K562 (cell line): ENCODE data around the gene B9D2. TPM values are rescaled to one million over a fixed set of nuclear protein-coding genes. Genes with fewer than 3 reads are reported as not detected.

Experiments used
- ATAC-seq: fragments of 200-7000 bp; cut with Tn5 transposase; 3 replicates; pipeline ENCODE4 v1.9.1; 2020; ENCODE audit warnings: moderate library complexity
- BruUV-seq: library from RNA; stranded (reverse); fragments of 400-500 nt; replicated peaks from 2 replicates; lab custom pipeline; 2021; lab: Mats Ljungman, UMichigan
- CTCF ChIA-PET: fragments of 300-600 bp; formaldehyde crosslinking; extraction: SDS; loops from one replicate; lab custom pipeline; 2021; ENCODE audit warnings: low intra/inter-chr PET ratio; lab: Yijun Ruan, JAX
- POLR2A ChIA-PET: fragments of 300-600, 350-650 bp; sonication (Branson Sonifier 250); formaldehyde crosslinking; extraction: SDS; loops from one replicate; lab custom pipeline; 2021; ENCODE audit warnings: antibody characterized with exemption, inconsistent platforms; lab: Yijun Ruan, JAX
- DNase-seq, 4 experiments: peaks; one replicate each; pipeline versions ENCODE4 v3.0.0 to v3.0.0-alpha.2; 2011 to 2018; ENCODE audit warnings: low spot score in 3 of 4, mixed read lengths in 3 of 4; ENCODE audit errors: extremely low read depth in 1 of 4
- FAIRE-seq: peaks from 2 replicates; lab custom pipeline; 2011; peaks lifted over from hg19 to GRCh38; lab: Jason Lieb, UNC
- H2AFZ ChIP-seq: 2 replicates; pipeline ENCODE4 v1.6.0; 2011; ENCODE audit warnings: low read depth, low read length, control low read depth, inconsistent platforms
- H3K27ac ChIP-seq: fragments of 200-600 bp; 3 replicates; pipeline ENCODE4 v1.8.0; 2011; ENCODE audit warnings: low read depth, mild to moderate bottlenecking, control low read depth, inconsistent platforms, low read length, moderate library complexity, mixed read lengths; ENCODE audit errors: extremely low read depth
- H3K27me3 ChIP-seq, 2 experiments: fragments of 300-600 bp in 1 of 2; 2 replicates in 1 of 2; 3 replicates in 1 of 2; pipeline versions ENCODE4 v1.6.0 to v1.8.0; 2011; ENCODE audit warnings: inconsistent platforms in 2 of 2, low read length in 2 of 2, mild to moderate bottlenecking in 1 of 2, mixed read lengths in 1 of 2, moderate library complexity in 1 of 2; ENCODE audit not compliant: control insufficient read depth in 2 of 2, insufficient read depth in 2 of 2
- H3K36me3 ChIP-seq: fragments of 300-600 bp; 3 replicates; pipeline ENCODE4 v1.8.0; 2011; ENCODE audit warnings: mild to moderate bottlenecking, low read length, inconsistent platforms; ENCODE audit not compliant: control insufficient read depth, insufficient read depth
- H3K4me1 ChIP-seq, 2 experiments: fragments of 200-600 bp in 1 of 2; replicated peaks in 1 of 2; 2 replicates in 1 of 2; 3 replicates in 1 of 2; pipeline versions ENCODE4 v1.5.1 to v1.8.0; 2011; ENCODE audit warnings: inconsistent platforms in 2 of 2, low read length in 2 of 2, mild to moderate bottlenecking in 1 of 2, mixed read lengths in 1 of 2, moderate library complexity in 1 of 2; ENCODE audit not compliant: control insufficient read depth in 2 of 2, insufficient read depth in 2 of 2
- H3K4me2 ChIP-seq: 2 replicates; pipeline ENCODE4 v1.6.1; 2011; ENCODE audit warnings: low read length, control low read depth, inconsistent platforms, mixed read lengths; ENCODE audit not compliant: insufficient read depth
- H3K4me3 ChIP-seq: fragments of 200-600 bp; sonication (generic), shearing (Covaris generic); 2 replicates; pipeline ENCODE4 v1.5.1; 2016; ENCODE audit warnings: control low read depth, inconsistent platforms
- H3K79me2 ChIP-seq: fragments of 200-600 bp; 3 replicates; pipeline ENCODE4 v1.8.0; 2011; ENCODE audit warnings: low read length, inconsistent platforms; ENCODE audit not compliant: control insufficient read depth, insufficient read depth
- H3K9ac ChIP-seq, 2 experiments: 2 replicates each; pipeline versions ENCODE4 v1.6.0 to v1.6.1; 2011; ENCODE audit warnings: low read depth in 2 of 2, low read length in 2 of 2, control low read depth in 1 of 2, inconsistent platforms in 1 of 2, mild to moderate bottlenecking in 1 of 2, mixed read lengths in 1 of 2; ENCODE audit not compliant: insufficient read depth in 1 of 2
- H3K9me1 ChIP-seq: one replicate; pipeline ENCODE4 v1.6.0; 2011; ENCODE audit warnings: inconsistent platforms, mild to moderate bottlenecking, low read length, moderate library complexity; ENCODE audit not compliant: control insufficient read depth, insufficient read depth
- H3K9me3 ChIP-seq: replicated peaks from 2 replicates; pipeline ENCODE4 v1.5.1; 2011; ENCODE audit warnings: low read depth, low read length, inconsistent platforms; ENCODE audit not compliant: control insufficient read depth, insufficient read depth
- H4K20me1 ChIP-seq: replicated peaks from 2 replicates; pipeline ENCODE4 v1.6.1; 2011; ENCODE audit warnings: low read length, inconsistent platforms, mixed read lengths; ENCODE audit not compliant: control insufficient read depth, insufficient read depth
- FOXP1 ChIP-seq: sonication (generic); formaldehyde crosslinking; IDR thresholded peaks from 2 replicates; pipeline ENCODE4 v1.8.0; 2022; ENCODE audit warnings: mild to moderate bottlenecking, missing genetic modification reagents
- POLR2A ChIP-seq: fragments of 450-650 bp; conservative IDR thresholded peaks from 2 replicates; pipeline ENCODE4 v1.6.1; 2016
- PTBP1 ChIP-seq: fragments of 200-400 bp; formaldehyde crosslinking; IDR thresholded peaks from 2 replicates; pipeline ENCODE4 v1.6.1; 2017; ENCODE audit warnings: low read depth, low read length
- SLC30A9 ChIP-seq: fragments of 250-450 bp; sonication (Bioruptor Pico); IDR thresholded peaks from 2 replicates; pipeline ENCODE4 v1.8.0; 2022; ENCODE audit warnings: mild to moderate bottlenecking, moderate library complexity
- WGBS: fragments of 100-300 bp; shearing (Covaris generic); methylation state at CpG from one replicate; pipeline ENCODE4 v1.1.6; 2016; ENCODE audit warnings: low coverage, mixed read lengths; ENCODE audit not compliant: insufficient coverage; ENCODE audit errors: missing lambda C conversion rate; 5-methylcytosine and 5-hydroxymethylcytosine counted together
- in situ Hi-C: fragments of 300-500 bp; cut with MboI; formaldehyde crosslinking; loops from 4 replicates; pipeline ENCODE4 v1.15.0; 2018; ENCODE audit warnings: inconsistent platforms, mixed read lengths
- intact Hi-C: fragments of 100-400 bp; cut with micrococcal nuclease; formaldehyde crosslinking; loops from 2 replicates; pipeline ENCODE4 v1.14.2; 2022
- polyA plus RNA-seq, 8 experiments: library from polyadenylated mRNA; depleted of rRNA in 4 of 8; stranded (reverse) in 5 of 8; unstranded in 3 of 8; fragments of >200 nt; fragmentation: Nextera tagmentation in 2 of 8; fragmentation: Illumina TruSeq in 1 of 8; extraction: Ambion mirVana in 2 of 8; extraction: Trizol in 1 of 8; gene quantifications; 2 replicates each; pipeline versions ENCODE4 v1.2.1 to v1.2.3, GENCODE V29; 2011 to 2014; ENCODE audit warnings: inconsistent platforms in 1 of 8, missing spikeins in 1 of 8
- total RNA-seq, 7 experiments: library from RNA; depleted of rRNA in 6 of 7; stranded (reverse); fragments of >200 nt in 6 of 7; fragmentation: Illumina TruSeq in 2 of 7; extraction: Trizol in 2 of 7; gene quantifications; 2 replicates each; pipeline versions ENCODE4 v1.2.1 to v1.2.3, GENCODE V29; 2011 to 2021; ENCODE audit warnings: low replicate concordance in 1 of 7
- TF ChIP-seq, protein P1 (sequence below), 2 experiments: fragments of 450-650 bp; formaldehyde crosslinking in 1 of 2; IDR thresholded peaks; 2 replicates each; pipeline versions ENCODE4 v1.4.0 to v1.6.1; 2014 to 2020; ENCODE audit warnings: mild to moderate bottlenecking in 2 of 2, borderline replicate concordance in 1 of 2, low read depth in 1 of 2
- TF ChIP-seq, protein P2 (sequence below): fragments of 450-650 bp; IDR thresholded peaks from 2 replicates; pipeline ENCODE4 v1.6.1; 2014; ENCODE audit warnings: low read depth, mild to moderate bottlenecking, moderate library complexity, borderline replicate concordance
- TF ChIP-seq, protein P3 (sequence below): fragments of 250-450 bp; sonication (Bioruptor Pico); IDR thresholded peaks from 2 replicates; pipeline ENCODE4 v1.4.0; 2020; ENCODE audit warnings: borderline replicate concordance
- TF ChIP-seq, protein P4 (sequence below): fragments of 450-650 bp; IDR thresholded peaks from 2 replicates; pipeline ENCODE4 v1.6.1; 2016; ENCODE audit warnings: antibody characterized with exemption

The B9D2 gene
- total and polyA plus RNA-seq, 9 of the 15 experiments (the other 6 are each of a cell fraction or from before 2014, with no cell fraction given): 0.83 to 6.9 (median 2.8) TPM

DNA sequence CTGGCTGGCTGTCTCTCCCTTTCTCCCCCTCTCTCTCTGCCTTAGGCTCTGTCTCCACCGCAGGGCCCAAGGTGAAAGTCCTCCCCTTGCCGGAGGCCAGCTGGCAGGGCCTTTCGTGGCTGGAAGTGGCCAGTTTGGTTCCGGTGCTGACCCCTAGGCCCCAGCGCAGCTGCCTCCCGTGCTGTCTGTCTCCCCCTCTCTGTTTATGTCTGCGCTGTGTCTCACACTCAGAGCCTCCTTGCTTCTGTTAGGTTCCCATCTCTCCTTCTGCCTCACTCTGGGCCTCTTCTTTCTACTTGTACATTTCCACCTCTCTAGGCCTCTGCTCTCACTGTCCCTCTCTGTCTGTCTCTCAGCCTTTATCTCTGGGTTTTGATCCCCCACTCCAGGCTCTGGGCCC, 40.9 kb downstream of the B9D2 start:
- peak; percentile 4 for ATAC-seq
- no TSS peak for BruUV-seq
- TF ChIP-seq, protein P1, sequence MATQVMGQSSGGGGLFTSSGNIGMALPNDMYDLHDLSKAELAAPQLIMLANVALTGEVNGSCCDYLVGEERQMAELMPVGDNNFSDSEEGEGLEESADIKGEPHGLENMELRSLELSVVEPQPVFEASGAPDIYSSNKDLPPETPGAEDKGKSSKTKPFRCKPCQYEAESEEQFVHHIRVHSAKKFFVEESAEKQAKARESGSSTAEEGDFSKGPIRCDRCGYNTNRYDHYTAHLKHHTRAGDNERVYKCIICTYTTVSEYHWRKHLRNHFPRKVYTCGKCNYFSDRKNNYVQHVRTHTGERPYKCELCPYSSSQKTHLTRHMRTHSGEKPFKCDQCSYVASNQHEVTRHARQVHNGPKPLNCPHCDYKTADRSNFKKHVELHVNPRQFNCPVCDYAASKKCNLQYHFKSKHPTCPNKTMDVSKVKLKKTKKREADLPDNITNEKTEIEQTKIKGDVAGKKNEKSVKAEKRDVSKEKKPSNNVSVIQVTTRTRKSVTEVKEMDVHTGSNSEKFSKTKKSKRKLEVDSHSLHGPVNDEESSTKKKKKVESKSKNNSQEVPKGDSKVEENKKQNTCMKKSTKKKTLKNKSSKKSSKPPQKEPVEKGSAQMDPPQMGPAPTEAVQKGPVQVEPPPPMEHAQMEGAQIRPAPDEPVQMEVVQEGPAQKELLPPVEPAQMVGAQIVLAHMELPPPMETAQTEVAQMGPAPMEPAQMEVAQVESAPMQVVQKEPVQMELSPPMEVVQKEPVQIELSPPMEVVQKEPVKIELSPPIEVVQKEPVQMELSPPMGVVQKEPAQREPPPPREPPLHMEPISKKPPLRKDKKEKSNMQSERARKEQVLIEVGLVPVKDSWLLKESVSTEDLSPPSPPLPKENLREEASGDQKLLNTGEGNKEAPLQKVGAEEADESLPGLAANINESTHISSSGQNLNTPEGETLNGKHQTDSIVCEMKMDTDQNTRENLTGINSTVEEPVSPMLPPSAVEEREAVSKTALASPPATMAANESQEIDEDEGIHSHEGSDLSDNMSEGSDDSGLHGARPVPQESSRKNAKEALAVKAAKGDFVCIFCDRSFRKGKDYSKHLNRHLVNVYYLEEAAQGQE (IDR thresholded peaks at IDR 0.05; ENCODE audit: borderline replicate concordance): peak; percentile 20; the same call in 1 of the 2 replicates
- TF ChIP-seq, protein P1 (CRISPR knock-in tag; IDR thresholded peaks at IDR 0.05; ENCODE audit: low read depth): no peak
- 0 out of 2 replicates have a peak, but pooled peaks have one; percentile 32 for TF ChIP-seq PTBP1
- TF ChIP-seq, protein P2, sequence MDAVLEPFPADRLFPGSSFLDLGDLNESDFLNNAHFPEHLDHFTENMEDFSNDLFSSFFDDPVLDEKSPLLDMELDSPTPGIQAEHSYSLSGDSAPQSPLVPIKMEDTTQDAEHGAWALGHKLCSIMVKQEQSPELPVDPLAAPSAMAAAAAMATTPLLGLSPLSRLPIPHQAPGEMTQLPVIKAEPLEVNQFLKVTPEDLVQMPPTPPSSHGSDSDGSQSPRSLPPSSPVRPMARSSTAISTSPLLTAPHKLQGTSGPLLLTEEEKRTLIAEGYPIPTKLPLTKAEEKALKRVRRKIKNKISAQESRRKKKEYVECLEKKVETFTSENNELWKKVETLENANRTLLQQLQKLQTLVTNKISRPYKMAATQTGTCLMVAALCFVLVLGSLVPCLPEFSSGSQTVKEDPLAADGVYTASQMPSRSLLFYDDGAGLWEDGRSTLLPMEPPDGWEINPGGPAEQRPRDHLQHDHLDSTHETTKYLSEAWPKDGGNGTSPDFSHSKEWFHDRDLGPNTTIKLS: peak; percentile 8; the same call in 1 of the 2 replicates
- TF ChIP-seq, protein P3, sequence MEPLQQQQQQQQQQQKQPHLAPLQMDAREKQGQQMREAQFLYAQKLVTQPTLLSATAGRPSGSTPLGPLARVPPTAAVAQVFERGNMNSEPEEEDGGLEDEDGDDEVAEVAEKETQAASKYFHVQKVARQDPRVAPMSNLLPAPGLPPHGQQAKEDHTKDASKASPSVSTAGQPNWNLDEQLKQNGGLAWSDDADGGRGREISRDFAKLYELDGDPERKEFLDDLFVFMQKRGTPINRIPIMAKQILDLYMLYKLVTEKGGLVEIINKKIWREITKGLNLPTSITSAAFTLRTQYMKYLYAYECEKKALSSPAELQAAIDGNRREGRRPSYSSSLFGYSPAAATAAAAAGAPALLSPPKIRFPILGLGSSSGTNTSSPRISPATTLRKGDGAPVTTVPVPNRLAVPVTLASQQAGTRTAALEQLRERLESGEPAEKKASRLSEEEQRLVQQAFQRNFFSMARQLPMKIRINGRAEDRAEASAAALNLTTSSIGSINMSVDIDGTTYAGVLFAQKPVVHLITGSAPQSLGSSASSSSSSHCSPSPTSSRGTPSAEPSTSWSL (CRISPR knock-in tag): no peak
- 0 out of 2 replicates have a peak, but pooled peaks have one; percentile 34 for TF ChIP-seq FOXP1
- TF ChIP-seq SLC30A9 (CRISPR knock-in tag): no peak
- peak; percentile 35; the same call in 1 of the 2 replicates for TF ChIP-seq POLR2A
- TF ChIP-seq, protein P4, sequence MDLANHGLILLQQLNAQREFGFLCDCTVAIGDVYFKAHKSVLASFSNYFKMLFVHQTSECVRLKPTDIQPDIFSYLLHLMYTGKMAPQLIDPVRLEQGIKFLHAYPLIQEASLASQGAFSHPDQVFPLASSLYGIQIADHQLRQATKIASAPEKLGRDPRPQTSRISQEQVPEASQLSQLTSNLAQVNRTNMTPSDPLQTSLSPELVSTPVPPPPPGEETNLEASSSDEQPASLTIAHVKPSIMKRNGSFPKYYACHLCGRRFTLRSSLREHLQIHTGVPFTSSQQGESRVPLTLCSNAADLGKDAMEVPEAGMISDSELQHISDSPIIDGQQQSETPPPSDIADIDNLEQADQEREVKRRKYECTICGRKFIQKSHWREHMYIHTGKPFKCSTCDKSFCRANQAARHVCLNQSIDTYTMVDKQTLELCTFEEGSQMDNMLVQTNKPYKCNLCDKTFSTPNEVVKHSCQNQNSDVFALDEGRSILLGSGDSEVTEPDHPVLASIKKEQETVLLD: 0 out of 2 replicates have a peak, but pooled peaks have one; percentile 35

More for the DNA sequence above, 40.9 kb downstream of the B9D2 start:
- Histone ChIP-seq H3K4me3 (peak overlapping the region; percentile 13; the same call in 1 of the 2 replicates), H4K20me1 (peaks cover 8% of the 10 kb centered on the region; the same call in 1 of the 2 replicates), H3K27ac (peak overlapping the region; percentile 95), H3K4me2 (peak overlapping the region; percentile 74), H3K9me3 (no peaks in the 10 kb centered on the region), H3K36me3 (peaks cover 79% of the 10 kb centered on the region), H3K79me2 (peaks cover 44% of the 10 kb centered on the region), H3K9me1 (peaks cover 9% of the 10 kb centered on the region), H2AFZ (no peak overlapping the region), H3K27me3 (no peaks in the 10 kb centered on the region), H3K4me1 (peaks cover 59 to 74% of the 10 kb centered on the region in 2 experiments), H3K9ac (peak overlapping the region; percentile 73 to 92)
- in situ Hi-C loops (loop anchor here (25.0 kb wide), 1 partner anchor 239 kb away; no protein-coding TSS in a partner anchor), intact Hi-C loops (loop anchor here (1.0 to 10.0 kb wide), 3 partner anchors 29 to 242 kb away; partner anchors contain the start of gene DMAC2)
- FAIRE-seq (peak; percentile 76), DNase-seq (no peak)
- WGBS: 18% methylated on average over 7 of the region's 7 CpGs
- POLR2A ChIA-PET: interaction anchor here (0.6 kb wide), 1 partner anchor 1184 kb away, joined by 3 read pairs; no protein-coding TSS in a partner anchor
- CTCF ChIA-PET: no interaction called here
